HL-60 (cell line): ENCODE results near the gene IGF1.

ENCODE experiments used
- DNase-seq, 2 experiments: peaks; one replicate each; pipeline ENCODE4 v3.0.0-alpha.2; 2010 to 2020; ENCODE audit warnings: low read depth in 1 of 2, low spot score in 1 of 2
- H3K27ac ChIP-seq: fragments of 250-450 bp; sonication (Bioruptor Pico); replicated peaks from 2 replicates; pipeline ENCODE4 v1.5.1; 2020; ENCODE audit warnings: mild to moderate bottlenecking, moderate library complexity
- H3K27me3 ChIP-seq: fragments of 250-450 bp; sonication (Bioruptor Pico); 2 replicates; pipeline ENCODE4 v1.5.1; 2021; ENCODE audit warnings: mild to moderate bottlenecking, moderate library complexity; ENCODE audit not compliant: insufficient read depth, poor library complexity, severe bottlenecking
- H3K4me3 ChIP-seq: replicated peaks from 2 replicates; pipeline ENCODE4 v1.5.1; 2011; ENCODE audit warnings: mild to moderate bottlenecking, control low read depth, low read length; ENCODE audit not compliant: insufficient read depth
- CTCF ChIP-seq: IDR thresholded peaks from one replicate; pipeline ENCODE4 v1.5.1; 2011; ENCODE audit warnings: low read length, control low read depth, inconsistent platforms; ENCODE audit not compliant: insufficient read depth
- GABPA ChIP-seq: IDR thresholded peaks from 2 replicates; pipeline ENCODE4 v1.6.1; 2012; ENCODE audit warnings: low read depth
- POLR2AphosphoS5 ChIP-seq: IDR thresholded peaks from 2 replicates; pipeline ENCODE4 v1.6.1; 2012; ENCODE audit warnings: low read depth
- REST ChIP-seq: IDR thresholded peaks from 2 replicates; pipeline ENCODE4 v1.6.1; 2012; ENCODE audit warnings: low read depth; ENCODE audit not compliant: insufficient replicate concordance
- SPI1 ChIP-seq: IDR thresholded peaks from 2 replicates; pipeline ENCODE4 v1.6.1; 2012; ENCODE audit warnings: low read depth, mild to moderate bottlenecking, borderline replicate concordance

The IGF1 gene

GRCh38 chr12:102462386-102462785 lies 18.0 kb downstream of the IGF1 start:
- H3K4me3 ChIP-seq, result no peak overlapping the region
- no peak for TF ChIP-seq CTCF
- no peak for TF ChIP-seq REST
- TF ChIP-seq GABPA, result no peak
- no peak for TF ChIP-seq SPI1
- no peak for TF ChIP-seq POLR2AphosphoS5
- no peak for DNase-seq
- H3K27me3 ChIP-seq, result peaks cover 6% of the 10 kb centered on the region
- no peak overlapping the region for H3K27ac ChIP-seq

GRCh38 chr12:102461501-102461900 lies 18.9 kb downstream of the IGF1 start:
- Histone ChIP-seq H3K27ac (no peak overlapping the region), H3K27me3 (peaks cover 6% of the 10 kb centered on the region), H3K4me3 (no peak overlapping the region)
- DNase-seq, result no peak
- TF ChIP-seq SPI1, result no peak
- TF ChIP-seq REST, result no peak
- TF ChIP-seq GABPA, result no peak
- no peak for TF ChIP-seq POLR2AphosphoS5
- no peak for TF ChIP-seq CTCF

- Histone ChIP-seq H3K27me3 (peaks cover 6% of the 10 kb centered on the region), H3K27ac (no peak overlapping the region)
- DNase-seq, result no peak
These were observed 21.0 kb downstream of the IGF1 start for GRCh38 chr12:102459314-102459713.

More at GRCh38 chr12:102459314-102459713, 21.0 kb downstream of the IGF1 start:
- H3K4me3 ChIP-seq, result no peak overlapping the region
- TF ChIP-seq SPI1 (no peak), CTCF (no peak), GABPA (no peak), REST (no peak), POLR2AphosphoS5 (no peak)
